ENCODE measurements around the gene CT45A10.

DNA sequence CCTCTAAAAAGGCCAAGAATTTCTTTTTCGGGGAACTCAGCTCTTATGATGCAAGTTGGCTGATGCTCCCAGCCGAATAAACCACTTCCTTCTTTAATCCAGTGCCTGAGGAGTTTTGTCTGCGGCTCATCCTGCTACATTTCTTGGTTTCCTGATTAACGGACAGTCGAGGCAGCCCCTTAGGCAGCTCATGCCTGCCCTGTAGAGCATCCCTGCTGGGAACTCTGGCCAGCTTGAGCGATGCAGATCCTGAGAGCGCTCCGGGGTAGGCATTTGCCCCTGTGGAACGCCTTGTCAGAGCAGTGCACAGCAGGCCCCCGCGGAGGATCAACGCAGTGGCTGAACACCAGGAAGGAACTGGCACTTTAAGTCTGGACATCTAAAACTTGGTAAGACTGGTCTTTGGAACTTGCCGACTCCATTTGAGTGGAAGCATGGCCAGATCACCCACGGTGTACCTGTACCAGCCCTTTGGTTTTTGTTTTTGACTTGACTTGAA, 3.1 kb downstream of the CT45A10 start:
- TF ChIP-seq, protein P1, sequence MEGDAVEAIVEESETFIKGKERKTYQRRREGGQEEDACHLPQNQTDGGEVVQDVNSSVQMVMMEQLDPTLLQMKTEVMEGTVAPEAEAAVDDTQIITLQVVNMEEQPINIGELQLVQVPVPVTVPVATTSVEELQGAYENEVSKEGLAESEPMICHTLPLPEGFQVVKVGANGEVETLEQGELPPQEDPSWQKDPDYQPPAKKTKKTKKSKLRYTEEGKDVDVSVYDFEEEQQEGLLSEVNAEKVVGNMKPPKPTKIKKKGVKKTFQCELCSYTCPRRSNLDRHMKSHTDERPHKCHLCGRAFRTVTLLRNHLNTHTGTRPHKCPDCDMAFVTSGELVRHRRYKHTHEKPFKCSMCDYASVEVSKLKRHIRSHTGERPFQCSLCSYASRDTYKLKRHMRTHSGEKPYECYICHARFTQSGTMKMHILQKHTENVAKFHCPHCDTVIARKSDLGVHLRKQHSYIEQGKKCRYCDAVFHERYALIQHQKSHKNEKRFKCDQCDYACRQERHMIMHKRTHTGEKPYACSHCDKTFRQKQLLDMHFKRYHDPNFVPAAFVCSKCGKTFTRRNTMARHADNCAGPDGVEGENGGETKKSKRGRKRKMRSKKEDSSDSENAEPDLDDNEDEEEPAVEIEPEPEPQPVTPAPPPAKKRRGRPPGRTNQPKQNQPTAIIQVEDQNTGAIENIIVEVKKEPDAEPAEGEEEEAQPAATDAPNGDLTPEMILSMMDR (IDR thresholded peaks at IDR 0.05; ENCODE audit: low read depth, low read length): no peak
- TF ChIP-seq EZH2phosphoT487 (IDR thresholded peaks at IDR 0.05; ENCODE audit: low read depth): no peak
